Measurements from ENCODE around the gene CALHM5. TPM values are rescaled to one million over a fixed set of nuclear protein-coding genes. Genes with fewer than 3 reads are reported as not detected.

The CALHM5 gene
- total RNA-seq, 1 donor from 2014 or later: 7.2 TPM

GRCh38 chr6:116467096-116467495 is 44.3 kb upstream of the CALHM5 start:
- no peak for TF ChIP-seq CTCF (IDR thresholded peaks at IDR 0.05; ENCODE audit: unreplicated experiment)
- Mint-ChIP-seq H3K4me1 (ENCODE audit: unreplicated experiment) (peaks cover 14% of the 10 kb centered on the region), H3K9me3 (ENCODE audit: unreplicated experiment) (no peaks in the 10 kb centered on the region), H3K27ac (ENCODE audit: unreplicated experiment) (no peak overlapping the region), H3K27me3 (ENCODE audit: unreplicated experiment) (no peaks in the 10 kb centered on the region), H3K36me3 (ENCODE audit: low read depth, unreplicated experiment) (no peaks in the 10 kb centered on the region), H3K4me3 (ENCODE audit: unreplicated experiment) (no peak overlapping the region)
- no peak for DNase-seq (ENCODE audit: low spot score)

GRCh38 chr6:116467514-116467913 is 43.9 kb upstream of the CALHM5 start:
- Mint-ChIP-seq H3K4me3 (ENCODE audit: unreplicated experiment) (no peak overlapping the region), H3K4me1 (ENCODE audit: unreplicated experiment) (peaks cover 12% of the 10 kb centered on the region), H3K36me3 (ENCODE audit: low read depth, unreplicated experiment) (no peaks in the 10 kb centered on the region), H3K27me3 (ENCODE audit: unreplicated experiment) (no peaks in the 10 kb centered on the region), H3K9me3 (ENCODE audit: unreplicated experiment) (no peaks in the 10 kb centered on the region), H3K27ac (ENCODE audit: unreplicated experiment) (no peak overlapping the region)
- no peak for DNase-seq (ENCODE audit: low spot score)
- TF ChIP-seq CTCF (IDR thresholded peaks at IDR 0.05; ENCODE audit: unreplicated experiment): no peak

- Mint-ChIP-seq H3K27me3 (ENCODE audit: unreplicated experiment) (no peaks in the 10 kb centered on the region), H3K36me3 (ENCODE audit: low read depth, unreplicated experiment) (no peaks in the 10 kb centered on the region), H3K9me3 (ENCODE audit: unreplicated experiment) (no peaks in the 10 kb centered on the region), H3K27ac (ENCODE audit: unreplicated experiment) (no peak overlapping the region), H3K4me3 (ENCODE audit: unreplicated experiment) (no peak overlapping the region), H3K4me1 (ENCODE audit: unreplicated experiment) (peaks cover 8% of the 10 kb centered on the region)
- no peak for TF ChIP-seq CTCF (IDR thresholded peaks at IDR 0.05; ENCODE audit: unreplicated experiment)
- no peak for DNase-seq (ENCODE audit: low spot score)
Observed at GRCh38 chr6:116468293-116468692, 43.1 kb upstream of the CALHM5 start.

GRCh38 chr6:116471531-116471930 is 39.9 kb upstream of the CALHM5 start:
- peaks cover 37% of the 10 kb centered on the region for H3K4me1 Mint-ChIP-seq (ENCODE audit: unreplicated experiment)
- H3K27ac Mint-ChIP-seq (ENCODE audit: unreplicated experiment): no peak overlapping the region
- no peak for TF ChIP-seq CTCF (IDR thresholded peaks at IDR 0.05; ENCODE audit: unreplicated experiment)
- H3K27me3 Mint-ChIP-seq (ENCODE audit: unreplicated experiment): no peaks in the 10 kb centered on the region
- H3K9me3 Mint-ChIP-seq (ENCODE audit: unreplicated experiment): no peaks in the 10 kb centered on the region
- DNase-seq (ENCODE audit: low spot score): no peak
- no peaks in the 10 kb centered on the region for H3K36me3 Mint-ChIP-seq (ENCODE audit: low read depth, unreplicated experiment)
- no peak overlapping the region for H3K4me3 Mint-ChIP-seq (ENCODE audit: unreplicated experiment)

- H3K27me3 Mint-ChIP-seq (ENCODE audit: unreplicated experiment): no peaks in the 10 kb centered on the region
- no peaks in the 10 kb centered on the region for H3K9me3 Mint-ChIP-seq (ENCODE audit: unreplicated experiment)
- H3K27ac Mint-ChIP-seq (ENCODE audit: unreplicated experiment): no peak overlapping the region
- TF ChIP-seq CTCF (IDR thresholded peaks at IDR 0.05; ENCODE audit: unreplicated experiment): no peak
- no peak for DNase-seq (ENCODE audit: low spot score)
- H3K4me1 Mint-ChIP-seq (ENCODE audit: unreplicated experiment): peaks cover 37% of the 10 kb centered on the region
- no peak overlapping the region for H3K4me3 Mint-ChIP-seq (ENCODE audit: unreplicated experiment)
- no peaks in the 10 kb centered on the region for H3K36me3 Mint-ChIP-seq (ENCODE audit: low read depth, unreplicated experiment)
Observed at GRCh38 chr6:116472706-116473105, 38.7 kb upstream of the CALHM5 start.

Measured in endothelial cell (in vitro differentiated cells).